CD14-positive monocyte (primary cell): Measurements from ENCODE around the gene RPS6KA2. TPM values are rescaled to one million over a fixed set of nuclear protein-coding genes. Genes with fewer than 3 reads are reported as not detected.

ENCODE experiments used
- DNase-seq, 3 donors: peaks; one replicate each; pipeline ENCODE4 v3.0.0-alpha.2; 2011 to 2022
- H2AFZ ChIP-seq: 2 replicates; pipeline ENCODE4 v1.6.0; 2012; ENCODE audit warnings: mild to moderate bottlenecking, low read depth, low read length, inconsistent platforms; ENCODE audit not compliant: insufficient read depth, poor library complexity, severe bottlenecking
- H3K27ac ChIP-seq, 2 donors: 1 replicate in 1 of 2; 2 replicates in 1 of 2; pipeline ENCODE4 v1.5.1; 2012 to 2013; ENCODE audit warnings: low read length in 2 of 2, control low read depth in 1 of 2, inconsistent platforms in 1 of 2, low read depth in 1 of 2, mild to moderate bottlenecking in 1 of 2
- H3K27me3 ChIP-seq, 2 donors: one replicate each; pipeline versions ENCODE4 v1.6.0 to v1.6.1; 2011 to 2013; ENCODE audit warnings: low read length in 2 of 2; ENCODE audit not compliant: control insufficient read depth in 2 of 2, insufficient read depth in 2 of 2
- H3K36me3 ChIP-seq, 2 donors: replicated peaks in 1 of 2; 1 replicate in 1 of 2; 2 replicates in 1 of 2; pipeline versions ENCODE4 v1.5.1 to v1.6.1; 2012 to 2013; ENCODE audit warnings: low read length in 2 of 2, control low read depth in 1 of 2, inconsistent platforms in 1 of 2, mild to moderate bottlenecking in 1 of 2; ENCODE audit not compliant: insufficient read depth in 2 of 2, control insufficient read depth in 1 of 2
- H3K4me1 ChIP-seq, 2 donors: 1 replicate in 1 of 2; 2 replicates in 1 of 2; pipeline versions ENCODE4 v1.5.1 to v1.6.1; 2012 to 2013; ENCODE audit warnings: low read length in 2 of 2, control low read depth in 1 of 2, inconsistent platforms in 1 of 2, mild to moderate bottlenecking in 1 of 2, moderate library complexity in 1 of 2; ENCODE audit not compliant: insufficient read depth in 2 of 2, control insufficient read depth in 1 of 2
- H3K4me2 ChIP-seq: replicated peaks from 2 replicates; pipeline ENCODE3; 2012; ENCODE audit warnings: low read length, moderate library complexity, mild to moderate bottlenecking; ENCODE audit not compliant: poor library complexity, severe bottlenecking; ENCODE audit errors: extremely low read depth
- H3K4me3 ChIP-seq, 3 experiments: fragments of 200-600 bp in 1 of 3; sonication (generic) in 1 of 3; replicated peaks in 1 of 3; 1 replicate in 2 of 3; 2 replicates in 1 of 3; pipeline ENCODE4 v1.5.1; 2011 to 2013; ENCODE audit warnings: low read length in 3 of 3, mild to moderate bottlenecking in 3 of 3, control low read depth in 2 of 3, low read depth in 2 of 3, inconsistent platforms in 1 of 3, moderate library complexity in 1 of 3
- H3K79me2 ChIP-seq: 2 replicates; pipeline ENCODE4 v1.6.0; 2012; ENCODE audit warnings: mild to moderate bottlenecking, control low read depth, inconsistent platforms, low read length, moderate library complexity; ENCODE audit not compliant: insufficient read depth
- H3K9ac ChIP-seq: 2 replicates; pipeline ENCODE4 v1.6.0; 2017; ENCODE audit warnings: low read length, mild to moderate bottlenecking; ENCODE audit not compliant: insufficient read depth, poor library complexity, severe bottlenecking
- H3K9me3 ChIP-seq, 2 donors: replicated peaks in 1 of 2; 1 replicate in 1 of 2; 2 replicates in 1 of 2; pipeline versions ENCODE4 v1.5.1 to v1.6.1; 2012 to 2013; ENCODE audit warnings: low read length in 2 of 2, control low read depth in 1 of 2; ENCODE audit not compliant: control insufficient read depth in 1 of 2, insufficient read depth in 1 of 2
- H4K20me1 ChIP-seq: 2 replicates; pipeline ENCODE4 v1.6.0; 2012; ENCODE audit warnings: mild to moderate bottlenecking, low read length, control low read depth, moderate library complexity; ENCODE audit not compliant: insufficient read depth
- H3K27ac Mint-ChIP-seq, 7 donors: one replicate each; pipeline ENCODE4 v1.8.0; 2020; ENCODE audit warnings: mild to moderate bottlenecking in 7 of 7, mixed read lengths in 7 of 7, moderate library complexity in 6 of 7, inconsistent platforms in 2 of 7
- H3K27me3 Mint-ChIP-seq, 3 donors: one replicate each; pipeline ENCODE4 v1.8.0; 2021 to 2022; ENCODE audit warnings: low read depth in 3 of 3, mild to moderate bottlenecking in 3 of 3, mixed read lengths in 3 of 3, moderate library complexity in 3 of 3, inconsistent platforms in 1 of 3
- H3K36me3 Mint-ChIP-seq, 2 donors: one replicate each; pipeline ENCODE4 v1.8.0; 2020; ENCODE audit warnings: mixed read lengths in 2 of 2, inconsistent platforms in 1 of 2, mild to moderate bottlenecking in 1 of 2
- H3K4me1 Mint-ChIP-seq: one replicate; pipeline ENCODE4 v1.8.0; 2020; ENCODE audit warnings: mild to moderate bottlenecking, mixed read lengths
- H3K4me3 Mint-ChIP-seq, 2 donors: one replicate each; pipeline ENCODE4 v1.8.0; 2020; ENCODE audit warnings: mild to moderate bottlenecking in 2 of 2, mixed read lengths in 2 of 2, moderate library complexity in 1 of 2
- H3K9me3 Mint-ChIP-seq, 7 donors: one replicate each; pipeline ENCODE4 v1.8.0; 2020 to 2022; ENCODE audit warnings: mixed read lengths in 7 of 7, mild to moderate bottlenecking in 6 of 7, moderate library complexity in 6 of 7, inconsistent platforms in 2 of 7
- CTCF ChIP-seq: fragments of 200-600 bp; IDR thresholded peaks from one replicate; pipeline ENCODE4 v1.8.0; 2022; ENCODE audit warnings: antibody characterized with exemption, mild to moderate bottlenecking
- WGBS: methylation state at CpG from one replicate; pipeline ENCODE4 v1.1.5; 2013; ENCODE audit warnings: missing lambda C conversion rate; ENCODE audit not compliant: insufficient coverage; 5-methylcytosine and 5-hydroxymethylcytosine counted together
- intact Hi-C, 2 donors: fragments of 100-400 bp; cut with micrococcal nuclease; formaldehyde crosslinking; loops; one replicate each; pipeline versions ENCODE4 v1.15.0 to v1.15.1; 2023
- polyA plus RNA-seq, 3 donors: library from polyadenylated mRNA; depleted of rRNA in 1 of 3; unstranded in 2 of 3; stranded (reverse) in 1 of 3; fragments of 300-500 nt in 2 of 3; fragments of >200 nt in 1 of 3; fragmentation: Illumina TruSeq in 2 of 3; gene quantifications; 1 replicate in 2 of 3; 2 replicates in 1 of 3; pipeline ENCODE4 v1.2.3, GENCODE V29; 2012 to 2021

Gene RPS6KA2
- polyA plus RNA-seq, 3 donors, result 1.4 to 3.1 (median 1.9) TPM

- Histone ChIP-seq H3K27me3 (no peaks in the 10 kb centered on the region), H3K36me3 (no peaks in the 10 kb centered on the region), H3K79me2 (no peaks in the 10 kb centered on the region), H3K4me3 (no peak overlapping the region), H3K27ac (no peak overlapping the region), H3K4me1 (peaks cover 25 to 26% of the 10 kb centered on the region in 2 donors), H4K20me1 (no peaks in the 10 kb centered on the region), H3K9me3 (no peaks in the 10 kb centered on the region), H3K4me2 (no peak overlapping the region), H2AFZ (no peak overlapping the region), H3K9ac (no peak overlapping the region)
- DNase-seq, result no peak
- H3K27ac Mint-ChIP-seq, result no peak overlapping the region
- no peaks in the 10 kb centered on the region for H3K36me3 Mint-ChIP-seq
- no peaks in the 10 kb centered on the region for H3K9me3 Mint-ChIP-seq
- no peak for TF ChIP-seq CTCF
- no peak overlapping the region for H3K4me3 Mint-ChIP-seq
- WGBS, result 100% methylated on average over 5 of the region's 6 CpGs
- peaks cover 3 to 10% (median 4%) of the 10 kb centered on the region in 3 donors for H3K27me3 Mint-ChIP-seq
- intact Hi-C loops, result no loop called here
- H3K4me1 Mint-ChIP-seq, result peaks cover 28% of the 10 kb centered on the region
Measured at GRCh38 chr6:166595949-166596348, 31.1 kb downstream of the RPS6KA2 start.

- Mint-ChIP-seq H3K27ac (no peak overlapping the region), H3K27me3 (peaks cover 1 to 10% (median 3%) of the 10 kb centered on the region in 3 donors), H3K9me3 (no peaks in the 10 kb centered on the region), H3K36me3 (no peaks in the 10 kb centered on the region), H3K4me3 (no peak overlapping the region), H3K4me1 (peaks cover 35% of the 10 kb centered on the region)
- Histone ChIP-seq H3K4me1 (peaks cover 32 to 34% of the 10 kb centered on the region in 2 donors), H3K9me3 (no peaks in the 10 kb centered on the region), H3K27ac (no peak overlapping the region), H3K4me2 (no peak overlapping the region), H2AFZ (no peak overlapping the region), H3K79me2 (no peaks in the 10 kb centered on the region), H3K9ac (no peak overlapping the region), H4K20me1 (no peaks in the 10 kb centered on the region), H3K36me3 (no peaks in the 10 kb centered on the region), H3K4me3 (no peak overlapping the region), H3K27me3 (no peaks in the 10 kb centered on the region)
- intact Hi-C loops, result no loop called here
- WGBS, result 98% methylated on average over 10 of the region's 13 CpGs
- no peak for DNase-seq
- no peak for TF ChIP-seq CTCF
Measured at GRCh38 chr6:166595061-166595780, 31.8 kb downstream of the RPS6KA2 start.
